ENCODE data around the gene FCHSD2.
"Not testable (repeated sequence)": the region's sequence is repeated elsewhere in the genome, so short reads cannot be mapped to it uniquely, and the experiment has no call there.

The FCHSD2 gene

GRCh38 chr11:72988821-72989220 lies 153.3 kb downstream of the FCHSD2 start:
- DNase-seq (ENCODE audit: insufficient read length, low spot score) (no peak), FAIRE-seq (no peak)
- no peak for TF ChIP-seq POU2F2 (IDR thresholded peaks at IDR 0.05; ENCODE audit: low read depth, low read length)
- no peak for TF ChIP-seq PAX5 (IDR thresholded peaks at IDR 0.05; ENCODE audit: insufficient read depth, low read length, severe bottlenecking)
- TF ChIP-seq POLR2AphosphoS5 (IDR thresholded peaks at IDR 0.05; ENCODE audit: low read depth, low read length), result no peak
- no peak for TF ChIP-seq TAF1 (IDR thresholded peaks at IDR 0.05; ENCODE audit: low read depth, low read length)
- TF ChIP-seq SPI1 (IDR thresholded peaks at IDR 0.05; ENCODE audit: low read depth, low read length), result no peak
- no peak for TF ChIP-seq POLR2A (IDR thresholded peaks at IDR 0.05; ENCODE audit: low read depth, low read length)

GRCh38 chr11:72985645-72986044 lies 156.5 kb downstream of the FCHSD2 start:
- TF ChIP-seq POLR2A (IDR thresholded peaks at IDR 0.05; ENCODE audit: low read depth, low read length) (no peak), SPI1 (IDR thresholded peaks at IDR 0.05; ENCODE audit: low read depth, low read length) (no peak), PAX5 (IDR thresholded peaks at IDR 0.05; ENCODE audit: insufficient read depth, low read length, severe bottlenecking) (no peak), POU2F2 (IDR thresholded peaks at IDR 0.05; ENCODE audit: low read depth, low read length) (no peak), TAF1 (IDR thresholded peaks at IDR 0.05; ENCODE audit: low read depth, low read length) (no peak), POLR2AphosphoS5 (IDR thresholded peaks at IDR 0.05; ENCODE audit: low read depth, low read length) (no peak)
- DNase-seq (ENCODE audit: insufficient read length, low spot score) (no peak), FAIRE-seq (peak; percentile 69)

GRCh38 chr11:72984453-72985077 lies 157.6 kb downstream of the FCHSD2 start:
- DNase-seq (ENCODE audit: insufficient read length, low spot score) (no peak), FAIRE-seq (no peak)
- TF ChIP-seq POLR2A (IDR thresholded peaks at IDR 0.05; ENCODE audit: low read depth, low read length) (no peak), SPI1 (IDR thresholded peaks at IDR 0.05; ENCODE audit: low read depth, low read length) (no peak), POU2F2 (IDR thresholded peaks at IDR 0.05; ENCODE audit: low read depth, low read length) (no peak), TAF1 (IDR thresholded peaks at IDR 0.05; ENCODE audit: low read depth, low read length) (no peak), PAX5 (IDR thresholded peaks at IDR 0.05; ENCODE audit: insufficient read depth, low read length, severe bottlenecking) (no peak), POLR2AphosphoS5 (IDR thresholded peaks at IDR 0.05; ENCODE audit: low read depth, low read length) (no peak)

GRCh38 chr11:72983560-72983959 lies 158.6 kb downstream of the FCHSD2 start:
- FAIRE-seq, result no peak
- TF ChIP-seq POLR2A (IDR thresholded peaks at IDR 0.05; ENCODE audit: low read depth, low read length), result no peak
- no peak for TF ChIP-seq TAF1 (IDR thresholded peaks at IDR 0.05; ENCODE audit: low read depth, low read length)
- TF ChIP-seq POLR2AphosphoS5 (IDR thresholded peaks at IDR 0.05; ENCODE audit: low read depth, low read length), result no peak
- no peak for TF ChIP-seq PAX5 (IDR thresholded peaks at IDR 0.05; ENCODE audit: insufficient read depth, low read length, severe bottlenecking)
- TF ChIP-seq POU2F2 (IDR thresholded peaks at IDR 0.05; ENCODE audit: low read depth, low read length), result no peak
- TF ChIP-seq SPI1 (IDR thresholded peaks at IDR 0.05; ENCODE audit: low read depth, low read length), result no peak
- DNase-seq (ENCODE audit: insufficient read length, low spot score), result no peak

GRCh38 chr11:72981971-72982685 lies 160.0 kb downstream of the FCHSD2 start:
- DNase-seq (ENCODE audit: insufficient read length, low spot score) (no peak), FAIRE-seq (no peak)
- no peak for TF ChIP-seq PAX5 (IDR thresholded peaks at IDR 0.05; ENCODE audit: insufficient read depth, low read length, severe bottlenecking)
- TF ChIP-seq SPI1 (IDR thresholded peaks at IDR 0.05; ENCODE audit: low read depth, low read length), result no peak

GRCh38 chr11:72981080-72981479 lies 161.0 kb downstream of the FCHSD2 start:
- TF ChIP-seq PAX5 (IDR thresholded peaks at IDR 0.05; ENCODE audit: insufficient read depth, low read length, severe bottlenecking), result no peak
- no peak for TF ChIP-seq POU2F2 (IDR thresholded peaks at IDR 0.05; ENCODE audit: low read depth, low read length)
- no peak for TF ChIP-seq TAF1 (IDR thresholded peaks at IDR 0.05; ENCODE audit: low read depth, low read length)
- no peak for TF ChIP-seq POLR2A (IDR thresholded peaks at IDR 0.05; ENCODE audit: low read depth, low read length)
- no peak for TF ChIP-seq SPI1 (IDR thresholded peaks at IDR 0.05; ENCODE audit: low read depth, low read length)
- no peak for TF ChIP-seq POLR2AphosphoS5 (IDR thresholded peaks at IDR 0.05; ENCODE audit: low read depth, low read length)
- no peak for FAIRE-seq
- DNase-seq (ENCODE audit: insufficient read length, low spot score), result no peak

- DNase-seq (ENCODE audit: insufficient read length, low spot score); FAIRE-seq: not testable (repeated sequence)
Measured at GRCh38 chr11:72977782-72978181, 164.3 kb downstream of the FCHSD2 start.

- FAIRE-seq; DNase-seq (ENCODE audit: insufficient read length, low spot score): not testable (repeated sequence)
Measured at GRCh38 chr11:72976522-72976892, 165.6 kb downstream of the FCHSD2 start.

GRCh38 chr11:72975778-72976521 lies 166.2 kb downstream of the FCHSD2 start:
- no peak for DNase-seq (ENCODE audit: insufficient read length, low spot score)
- TF ChIP-seq POLR2AphosphoS5 (IDR thresholded peaks at IDR 0.05; ENCODE audit: low read depth, low read length) (no peak), SPI1 (IDR thresholded peaks at IDR 0.05; ENCODE audit: low read depth, low read length) (no peak), TAF1 (IDR thresholded peaks at IDR 0.05; ENCODE audit: low read depth, low read length) (no peak), POU2F2 (IDR thresholded peaks at IDR 0.05; ENCODE audit: low read depth, low read length) (no peak), PAX5 (IDR thresholded peaks at IDR 0.05; ENCODE audit: insufficient read depth, low read length, severe bottlenecking) (no peak), POLR2A (IDR thresholded peaks at IDR 0.05; ENCODE audit: low read depth, low read length) (no peak)
- FAIRE-seq, result no peak

Data from GM12891 (cell line).